Astrocyte (in vitro differentiated cells and primary cell): ENCODE measurements around the gene RCC2. TPM values are rescaled to one million over a fixed set of nuclear protein-coding genes. Genes with fewer than 3 reads are reported as not detected.

Experiments
- DNase-seq: peaks from one replicate; pipeline ENCODE4 v3.0.0-alpha.2; 2010; ENCODE audit warnings: low read depth
- FAIRE-seq: peaks from 2 replicates; lab custom pipeline; 2011; peaks lifted over from hg19 to GRCh38; lab: Jason Lieb, UNC
- H2AFZ ChIP-seq: 2 replicates; pipeline ENCODE4 v1.6.0; 2012; ENCODE audit warnings: low read depth, low read length, inconsistent platforms
- H3K27ac ChIP-seq: 2 replicates; pipeline ENCODE4 v1.5.1; 2011; ENCODE audit warnings: low read depth, low read length, inconsistent platforms
- H3K27me3 ChIP-seq: 2 replicates; pipeline ENCODE4 v1.6.0; 2011; ENCODE audit warnings: low read length, inconsistent platforms; ENCODE audit not compliant: insufficient read depth
- H3K36me3 ChIP-seq: 2 replicates; pipeline ENCODE4 v1.5.1; 2011; ENCODE audit warnings: low read length, inconsistent platforms; ENCODE audit not compliant: insufficient read depth
- H3K4me1 ChIP-seq: 2 replicates; pipeline ENCODE4 v1.5.1; 2011; ENCODE audit warnings: low read length, inconsistent platforms; ENCODE audit not compliant: insufficient read depth
- H3K4me2 ChIP-seq: 2 replicates; pipeline ENCODE4 v1.6.0; 2012; ENCODE audit warnings: low read length, inconsistent platforms
- H3K4me3 ChIP-seq: 2 replicates; pipeline ENCODE4 v1.5.1; 2011; ENCODE audit warnings: low read depth, mild to moderate bottlenecking, low read length, inconsistent platforms; ENCODE audit not compliant: insufficient read depth
- H3K79me2 ChIP-seq: 2 replicates; pipeline ENCODE4 v1.6.0; 2012; ENCODE audit warnings: mild to moderate bottlenecking, low read length, inconsistent platforms; ENCODE audit not compliant: insufficient read depth
- H3K9ac ChIP-seq: 2 replicates; pipeline ENCODE4 v1.6.0; 2012; ENCODE audit warnings: mild to moderate bottlenecking, low read length, inconsistent platforms
- H3K9me3 ChIP-seq: 2 replicates; pipeline ENCODE4 v1.5.1; 2012; ENCODE audit warnings: low read depth, mild to moderate bottlenecking, low read length, inconsistent platforms; ENCODE audit not compliant: insufficient read depth
- H4K20me1 ChIP-seq: 2 replicates; pipeline ENCODE4 v1.6.0; 2012; ENCODE audit warnings: low read length, inconsistent platforms; ENCODE audit not compliant: insufficient read depth
- H3K27ac Mint-ChIP-seq: one replicate; pipeline ENCODE4 v1.8.0; 2021; ENCODE audit warnings: mild to moderate bottlenecking, mixed read lengths; ENCODE audit not compliant: unreplicated experiment
- H3K27me3 Mint-ChIP-seq: one replicate; pipeline ENCODE4 v1.8.0; 2021; ENCODE audit warnings: low read depth, mixed read lengths; ENCODE audit not compliant: unreplicated experiment
- H3K36me3 Mint-ChIP-seq: one replicate; pipeline ENCODE4 v1.8.0; 2021; ENCODE audit warnings: low read depth, mixed read lengths; ENCODE audit not compliant: unreplicated experiment
- H3K4me1 Mint-ChIP-seq: one replicate; pipeline ENCODE4 v1.8.0; 2021; ENCODE audit warnings: low read depth, mixed read lengths; ENCODE audit not compliant: unreplicated experiment
- H3K4me3 Mint-ChIP-seq: one replicate; pipeline ENCODE4 v1.8.0; 2021; ENCODE audit warnings: mild to moderate bottlenecking, moderate library complexity, mixed read lengths; ENCODE audit not compliant: unreplicated experiment
- H3K9me3 Mint-ChIP-seq: one replicate; pipeline ENCODE4 v1.8.0; 2021; ENCODE audit warnings: mild to moderate bottlenecking, mixed read lengths; ENCODE audit not compliant: unreplicated experiment
- EZH2 ChIP-seq: IDR thresholded peaks from 2 replicates; pipeline ENCODE4 v1.6.1; 2012; ENCODE audit warnings: mild to moderate bottlenecking, low read length, inconsistent platforms; ENCODE audit not compliant: insufficient read depth
- total RNA-seq: library from RNA; stranded (reverse); gene quantifications from 2 replicates; pipeline ENCODE4 v1.2.1, GENCODE V29; 2021
- TF ChIP-seq, protein P1 (sequence below): IDR thresholded peaks from 2 replicates; pipeline ENCODE4 v1.5.1; 2011; ENCODE audit warnings: low read depth, mild to moderate bottlenecking, inconsistent platforms, low read length, moderate library complexity; ENCODE audit not compliant: insufficient read depth

The RCC2 gene
- total RNA-seq, 1 donor from 2014 or later = 103 TPM

DNA sequence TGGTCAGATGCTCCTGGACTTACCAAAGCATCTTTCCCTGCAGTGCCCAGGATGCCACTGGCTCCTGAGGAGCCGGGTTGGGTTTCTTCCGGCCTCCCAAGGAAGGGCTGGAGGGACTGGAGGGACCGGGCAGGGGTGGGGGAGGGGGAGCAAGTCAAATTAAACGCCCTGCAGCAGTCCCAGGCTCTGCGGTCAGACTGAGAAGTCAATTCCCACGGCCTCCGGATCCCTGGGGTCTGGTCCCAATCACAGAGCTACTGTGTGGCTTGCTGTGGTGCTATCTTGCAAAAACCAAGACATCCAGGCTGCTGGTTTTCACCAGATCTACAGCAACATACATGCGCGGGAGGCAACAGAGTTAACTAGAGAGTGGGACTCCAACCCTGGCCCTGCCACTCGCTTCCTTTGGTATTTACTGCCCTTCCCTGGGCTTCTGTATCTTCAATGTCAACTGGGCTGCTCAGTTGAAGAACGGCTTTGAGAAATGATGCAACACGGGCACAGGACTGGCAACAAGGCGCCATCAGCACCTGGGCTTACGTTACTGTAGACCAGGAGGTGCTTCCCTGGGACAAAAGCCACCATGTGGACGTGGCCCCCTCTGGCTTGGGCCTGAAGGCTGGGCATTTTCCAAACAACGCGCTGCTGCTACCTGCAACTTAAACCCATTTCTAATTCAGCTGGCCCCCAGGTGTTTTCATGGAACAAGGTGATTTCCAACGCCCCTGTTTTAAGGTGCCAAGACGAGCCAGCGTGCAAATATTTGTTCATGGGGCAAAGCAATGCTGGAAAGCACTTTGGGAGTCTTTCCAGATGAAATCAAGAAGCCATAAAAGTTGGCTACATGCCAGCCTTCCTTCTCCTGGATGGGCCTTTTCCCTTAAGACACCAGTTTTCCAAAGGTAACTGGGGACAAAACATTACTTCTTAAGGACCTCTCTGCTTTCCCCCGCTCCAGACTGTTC lies 11.5 kb downstream of the RCC2 start:
- peaks cover 19% of the 10 kb centered on the region for H3K36me3 Mint-ChIP-seq
- H3K27me3 Mint-ChIP-seq = no peaks in the 10 kb centered on the region
- FAIRE-seq (no peak), DNase-seq (no peak)
- H3K4me1 ChIP-seq = no peaks in the 10 kb centered on the region
- H3K9me3 ChIP-seq = no peaks in the 10 kb centered on the region
- no peaks in the 10 kb centered on the region for H3K9me3 Mint-ChIP-seq
- H3K79me2 ChIP-seq = peaks cover 97% of the 10 kb centered on the region
- no peaks in the 10 kb centered on the region for H3K4me1 Mint-ChIP-seq
- H3K27ac Mint-ChIP-seq = no peak overlapping the region
- H3K4me2 ChIP-seq = no peak overlapping the region
- H2AFZ ChIP-seq = no peak overlapping the region
- peaks cover 49% of the 10 kb centered on the region for H3K36me3 ChIP-seq
- no peaks in the 10 kb centered on the region for H3K27me3 ChIP-seq
- no peak overlapping the region for H3K9ac ChIP-seq
- no peak overlapping the region for H3K27ac ChIP-seq
- no peak overlapping the region for H3K4me3 Mint-ChIP-seq
- H3K4me3 ChIP-seq = no peak overlapping the region
- H4K20me1 ChIP-seq = peaks cover 96% of the 10 kb centered on the region
- TF ChIP-seq EZH2 = no peak
- TF ChIP-seq, protein P1, sequence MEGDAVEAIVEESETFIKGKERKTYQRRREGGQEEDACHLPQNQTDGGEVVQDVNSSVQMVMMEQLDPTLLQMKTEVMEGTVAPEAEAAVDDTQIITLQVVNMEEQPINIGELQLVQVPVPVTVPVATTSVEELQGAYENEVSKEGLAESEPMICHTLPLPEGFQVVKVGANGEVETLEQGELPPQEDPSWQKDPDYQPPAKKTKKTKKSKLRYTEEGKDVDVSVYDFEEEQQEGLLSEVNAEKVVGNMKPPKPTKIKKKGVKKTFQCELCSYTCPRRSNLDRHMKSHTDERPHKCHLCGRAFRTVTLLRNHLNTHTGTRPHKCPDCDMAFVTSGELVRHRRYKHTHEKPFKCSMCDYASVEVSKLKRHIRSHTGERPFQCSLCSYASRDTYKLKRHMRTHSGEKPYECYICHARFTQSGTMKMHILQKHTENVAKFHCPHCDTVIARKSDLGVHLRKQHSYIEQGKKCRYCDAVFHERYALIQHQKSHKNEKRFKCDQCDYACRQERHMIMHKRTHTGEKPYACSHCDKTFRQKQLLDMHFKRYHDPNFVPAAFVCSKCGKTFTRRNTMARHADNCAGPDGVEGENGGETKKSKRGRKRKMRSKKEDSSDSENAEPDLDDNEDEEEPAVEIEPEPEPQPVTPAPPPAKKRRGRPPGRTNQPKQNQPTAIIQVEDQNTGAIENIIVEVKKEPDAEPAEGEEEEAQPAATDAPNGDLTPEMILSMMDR = no peak

DNA sequence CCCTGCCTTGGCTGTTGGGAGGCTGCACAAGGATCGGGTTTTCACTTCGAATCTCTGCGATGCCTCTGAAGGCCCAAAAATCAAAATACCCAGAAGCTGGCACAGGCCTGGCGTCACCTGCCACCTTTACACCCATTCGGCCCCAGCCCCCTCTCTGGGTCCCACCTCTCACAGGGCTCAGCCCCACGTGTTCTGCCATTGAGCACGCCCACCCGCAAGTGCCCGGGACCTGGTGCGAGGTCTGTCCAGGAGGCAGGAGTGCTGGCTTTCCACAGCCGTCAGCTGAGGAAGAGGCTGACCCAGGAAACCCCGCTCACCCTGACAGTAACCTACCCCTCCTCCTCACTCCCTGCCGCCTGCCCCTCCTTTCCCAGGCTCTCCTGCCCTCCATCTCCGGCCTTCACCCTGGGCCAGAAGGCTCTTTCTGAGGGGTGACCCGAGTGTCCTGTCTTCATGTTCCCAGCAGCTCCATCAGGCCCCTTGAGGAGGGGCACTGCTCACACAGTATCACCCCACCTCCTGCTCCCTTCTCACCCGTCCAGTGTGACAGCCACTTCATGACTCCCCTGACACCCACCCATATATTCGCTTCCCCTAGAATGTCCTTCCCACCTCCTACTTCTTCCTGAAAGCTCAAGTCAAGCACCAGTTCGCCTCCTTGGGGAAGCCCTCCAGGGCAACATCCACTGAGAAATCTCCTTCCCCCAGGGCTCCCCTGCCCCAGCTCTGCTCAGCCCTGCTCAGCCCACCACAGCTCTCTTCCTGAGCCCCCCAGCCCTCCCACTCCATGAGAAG lies 13.5 kb downstream of the RCC2 start:
- Mint-ChIP-seq H3K4me3 (no peak overlapping the region), H3K27me3 (no peaks in the 10 kb centered on the region), H3K27ac (no peak overlapping the region), H3K36me3 (peaks cover 21% of the 10 kb centered on the region), H3K9me3 (no peaks in the 10 kb centered on the region), H3K4me1 (no peaks in the 10 kb centered on the region)
- no peaks in the 10 kb centered on the region for H3K4me1 ChIP-seq
- peaks cover 85% of the 10 kb centered on the region for H3K79me2 ChIP-seq
- no peaks in the 10 kb centered on the region for H3K27me3 ChIP-seq
- H3K36me3 ChIP-seq = peaks cover 52% of the 10 kb centered on the region
- no peak overlapping the region for H2AFZ ChIP-seq
- peaks cover 92% of the 10 kb centered on the region for H4K20me1 ChIP-seq
- H3K4me2 ChIP-seq = no peak overlapping the region
- no peak overlapping the region for H3K27ac ChIP-seq
- H3K9ac ChIP-seq = no peak overlapping the region
- TF ChIP-seq, protein P1 = no peak
- no peak for TF ChIP-seq EZH2
- FAIRE-seq = no peak
- no peak overlapping the region for H3K4me3 ChIP-seq
- H3K9me3 ChIP-seq = no peaks in the 10 kb centered on the region
- no peak for DNase-seq
